Measurements from ENCODE around the gene ROBO1. TPM values are rescaled to one million over a fixed set of nuclear protein-coding genes. Genes with fewer than 3 reads are reported as not detected.
"Not testable (repeated sequence)": the region's sequence is repeated elsewhere in the genome, so short reads cannot be mapped to it uniquely, and the experiment has no call there.

ROBO1 gene
- total and polyA plus RNA-seq, 2 donors from 2014 or later = 2.1 to 22.1 TPM

GRCh38 chr3:79175870-79176269, 591.9 kb downstream of the ROBO1 start:
- intact Hi-C loops (cut with DNase I) = no loop called here
- H3K4me1 ChIP-seq (ENCODE audit: control insufficient read depth in 2 of 3, insufficient read depth in 2 of 3, low read depth in 1 of 3, low read length in 3 of 3) = no peaks in the 10 kb centered on the region
- TF ChIP-seq CTCF (IDR thresholded peaks at IDR 0.05; ENCODE audit: borderline replicate concordance, extremely low read depth, insufficient read depth) = no peak
- no peaks in the 10 kb centered on the region for H3K36me3 ChIP-seq (ENCODE audit: control insufficient read depth in 2 of 3, insufficient read depth in 3 of 3, low read length in 3 of 3)
- H3K9ac ChIP-seq (ENCODE audit: low read length in 3 of 3) = no peak overlapping the region
- FAIRE-seq (no peak), DNase-seq (no peak)
- H3K4me3 ChIP-seq (ENCODE audit: low read length in 3 of 3) = no peak overlapping the region
- H3K9me3 ChIP-seq (ENCODE audit: control insufficient read depth in 2 of 3, insufficient read depth in 1 of 3, low read length in 3 of 3) = no peaks in the 10 kb centered on the region
- H3K27ac ChIP-seq (ENCODE audit: low read depth in 2 of 2, low read length in 2 of 2) = no peak overlapping the region
- H3K27me3 ChIP-seq (ENCODE audit: control insufficient read depth, insufficient read depth, low read length) = no peaks in the 10 kb centered on the region

- H3K36me3 ChIP-seq (ENCODE audit: control insufficient read depth in 2 of 3, insufficient read depth in 3 of 3, low read length in 3 of 3); H3K4me1 ChIP-seq (ENCODE audit: control insufficient read depth in 2 of 3, insufficient read depth in 2 of 3, low read depth in 1 of 3, low read length in 3 of 3); H3K27ac ChIP-seq (ENCODE audit: low read depth in 2 of 2, low read length in 2 of 2); H3K9ac ChIP-seq (ENCODE audit: low read length in 3 of 3); intact Hi-C loops (cut with DNase I); H3K27me3 ChIP-seq (ENCODE audit: control insufficient read depth, insufficient read depth, low read length); H3K4me3 ChIP-seq (ENCODE audit: low read length in 3 of 3); FAIRE-seq; H3K9me3 ChIP-seq (ENCODE audit: control insufficient read depth in 2 of 3, insufficient read depth in 1 of 3, low read length in 3 of 3): not testable (repeated sequence)
- peak in 1 of 5 donors; percentile 54 for DNase-seq
Observed at GRCh38 chr3:79173259-79173658, 594.5 kb downstream of the ROBO1 start.

GRCh38 chr3:79172241-79172640, 595.6 kb downstream of the ROBO1 start:
- no peak for TF ChIP-seq CTCF (IDR thresholded peaks at IDR 0.05; ENCODE audit: borderline replicate concordance, extremely low read depth, insufficient read depth)
- Histone ChIP-seq H3K27ac (ENCODE audit: low read depth in 2 of 2, low read length in 2 of 2) (no peak overlapping the region), H3K27me3 (ENCODE audit: control insufficient read depth, insufficient read depth, low read length) (no peaks in the 10 kb centered on the region), H3K9ac (ENCODE audit: low read length in 3 of 3) (no peak overlapping the region), H3K4me3 (ENCODE audit: low read length in 3 of 3) (no peak overlapping the region), H3K4me1 (ENCODE audit: control insufficient read depth in 2 of 3, insufficient read depth in 2 of 3, low read depth in 1 of 3, low read length in 3 of 3) (no peaks in the 10 kb centered on the region), H3K9me3 (ENCODE audit: control insufficient read depth in 2 of 3, insufficient read depth in 1 of 3, low read length in 3 of 3) (no peaks in the 10 kb centered on the region), H3K36me3 (ENCODE audit: control insufficient read depth in 2 of 3, insufficient read depth in 3 of 3, low read length in 3 of 3) (no peaks in the 10 kb centered on the region)
- FAIRE-seq (no peak), DNase-seq (no peak)
- intact Hi-C loops (cut with DNase I) = no loop called here

GRCh38 chr3:79170021-79170420, 597.8 kb downstream of the ROBO1 start:
- H3K27ac ChIP-seq (ENCODE audit: low read depth in 2 of 2, low read length in 2 of 2) = no peak overlapping the region
- no peak overlapping the region for H3K4me3 ChIP-seq (ENCODE audit: low read length in 3 of 3)
- H3K4me1 ChIP-seq (ENCODE audit: control insufficient read depth in 2 of 3, insufficient read depth in 2 of 3, low read depth in 1 of 3, low read length in 3 of 3) = no peaks in the 10 kb centered on the region
- no peaks in the 10 kb centered on the region for H3K27me3 ChIP-seq (ENCODE audit: control insufficient read depth, insufficient read depth, low read length)
- no peaks in the 10 kb centered on the region for H3K9me3 ChIP-seq (ENCODE audit: control insufficient read depth in 2 of 3, insufficient read depth in 1 of 3, low read length in 3 of 3)
- DNase-seq (no peak), FAIRE-seq (no peak)
- intact Hi-C loops (cut with DNase I) = no loop called here
- H3K36me3 ChIP-seq (ENCODE audit: control insufficient read depth in 2 of 3, insufficient read depth in 3 of 3, low read length in 3 of 3) = no peaks in the 10 kb centered on the region
- H3K9ac ChIP-seq (ENCODE audit: low read length in 3 of 3) = no peak overlapping the region
- no peak for TF ChIP-seq CTCF (IDR thresholded peaks at IDR 0.05; ENCODE audit: borderline replicate concordance, extremely low read depth, insufficient read depth)

All from kidney (tissue), 14 donors.